Ishikawa (cell line): Measurements from ENCODE around the gene SCRN2.

Experiments used
- CEBPB ChIP-seq: IDR thresholded peaks from 2 replicates; pipeline ENCODE4 v1.6.1; 2012
- CREB1 ChIP-seq: IDR thresholded peaks from 2 replicates; pipeline ENCODE4 v1.6.1; 2012; ENCODE audit warnings: low read depth
- EGR1 ChIP-seq: IDR thresholded peaks from 2 replicates; pipeline ENCODE4 v1.6.1; 2012
- EP300 ChIP-seq: IDR thresholded peaks from 2 replicates; pipeline ENCODE4 v1.6.1; 2012; ENCODE audit warnings: borderline replicate concordance
- FOXM1 ChIP-seq: IDR thresholded peaks from 2 replicates; pipeline ENCODE4 v1.6.1; 2012; ENCODE audit warnings: low read depth, borderline replicate concordance
- MAX ChIP-seq: IDR thresholded peaks from 2 replicates; pipeline ENCODE4 v1.6.1; 2012
- NFIC ChIP-seq: IDR thresholded peaks from 2 replicates; pipeline ENCODE4 v1.6.1; 2012
- RAD21 ChIP-seq: IDR thresholded peaks from 2 replicates; pipeline ENCODE4 v1.6.1; 2012; ENCODE audit warnings: low read depth
- REST ChIP-seq: IDR thresholded peaks from 2 replicates; pipeline ENCODE4 v1.6.1; 2012; ENCODE audit warnings: low read depth, mild to moderate bottlenecking
- TAF1 ChIP-seq: IDR thresholded peaks from 2 replicates; pipeline ENCODE4 v1.6.1; 2012; ENCODE audit warnings: low read depth, mild to moderate bottlenecking
- TCF12 ChIP-seq: IDR thresholded peaks from 2 replicates; pipeline ENCODE4 v1.6.1; 2012; ENCODE audit warnings: low read depth
- TEAD4 ChIP-seq: IDR thresholded peaks from 2 replicates; pipeline ENCODE4 v1.6.1; 2012
- USF1 ChIP-seq: IDR thresholded peaks from 2 replicates; pipeline ENCODE4 v1.6.1; 2012
- YY1 ChIP-seq: IDR thresholded peaks from 2 replicates; pipeline ENCODE4 v1.6.1; 2012; ENCODE audit warnings: low read depth
- ZBTB7A ChIP-seq: IDR thresholded peaks from 2 replicates; pipeline ENCODE4 v1.6.1; 2012; ENCODE audit warnings: low read depth

SCRN2 gene

GRCh38 chr17:47807421-47807820 is 33.7 kb downstream of the SCRN2 start:
- TF ChIP-seq CEBPB (no peak), FOXM1 (no peak), RAD21 (no peak), TEAD4 (no peak), MAX (no peak), EP300 (no peak), NFIC (no peak)

GRCh38 chr17:47806913-47807255 is 34.2 kb downstream of the SCRN2 start:
- TF ChIP-seq TCF12 (no peak), TAF1 (no peak), YY1 (no peak), CREB1 (no peak), REST (no peak), RAD21 (no peak), EP300 (no peak), TEAD4 (no peak), EGR1 (no peak), NFIC (no peak), ZBTB7A (no peak), USF1 (no peak), CEBPB (no peak), FOXM1 (no peak), MAX (no peak)

GRCh38 chr17:47806026-47806912 is 34.8 kb downstream of the SCRN2 start:
- TF ChIP-seq ZBTB7A, result no peak
- TF ChIP-seq EGR1, result no peak
- no peak for TF ChIP-seq NFIC
- TF ChIP-seq EP300, result no peak
- TF ChIP-seq CEBPB, result no peak
- no peak for TF ChIP-seq RAD21
- no peak for TF ChIP-seq TEAD4
- TF ChIP-seq FOXM1, result no peak
- no peak for TF ChIP-seq TAF1
- TF ChIP-seq YY1, result no peak
- no peak for TF ChIP-seq MAX
- no peak for TF ChIP-seq USF1
- TF ChIP-seq TCF12, result no peak
- no peak for TF ChIP-seq CREB1
- TF ChIP-seq REST, result no peak

GRCh38 chr17:47804461-47804860 is 36.6 kb downstream of the SCRN2 start:
- no peak for TF ChIP-seq CREB1

GRCh38 chr17:47803751-47804150 is 37.3 kb downstream of the SCRN2 start:
- TF ChIP-seq TCF12 (no peak), EGR1 (no peak), CREB1 (no peak), USF1 (no peak)

GRCh38 chr17:47803201-47803600 is 37.9 kb downstream of the SCRN2 start:
- TF ChIP-seq CREB1 (no peak), TCF12 (no peak), USF1 (no peak), EP300 (no peak), REST (no peak), NFIC (no peak), ZBTB7A (no peak), TEAD4 (no peak), EGR1 (no peak)
